ENCODE data around the gene DHRS7B.

Gene DHRS7B

GRCh38 chr17:21240369-21241055 lies 113.7 kb downstream of the DHRS7B start:
- peaks cover 3% of the 10 kb centered on the region for H3K9me3 Mint-ChIP-seq
- H3K4me1 Mint-ChIP-seq = no peaks in the 10 kb centered on the region
- no peak overlapping the region for H3K27ac Mint-ChIP-seq
- peaks cover 9% of the 10 kb centered on the region for H3K36me3 Mint-ChIP-seq
- DNase-seq (ENCODE audit: low spot score in 2 of 2) (no peak), ATAC-seq (no peak)
- no peak overlapping the region for H3K4me3 Mint-ChIP-seq

All from stimulated activated effector memory CD8-positive, alpha-beta T cell treated with anti-CD3 and anti-CD28 coated beads, Interleukin-12 subunit alpha, Interleukin-12 subunit beta, amount 100 ng/mL, for 72 hours (primary cell).